GM19468 (cell line): ENCODE results near the gene FHIT.

Experiments
- ATAC-seq: cut with Tn5 transposase; IDR thresholded peaks from one replicate; pipeline ENCODE4 v1.9.1; 2021; ENCODE audit warnings: mild to moderate bottlenecking, moderate library complexity, moderate number of reproducible peaks; ENCODE audit not compliant: unreplicated experiment; ENCODE audit errors: extremely low read depth

The FHIT gene

DNA sequence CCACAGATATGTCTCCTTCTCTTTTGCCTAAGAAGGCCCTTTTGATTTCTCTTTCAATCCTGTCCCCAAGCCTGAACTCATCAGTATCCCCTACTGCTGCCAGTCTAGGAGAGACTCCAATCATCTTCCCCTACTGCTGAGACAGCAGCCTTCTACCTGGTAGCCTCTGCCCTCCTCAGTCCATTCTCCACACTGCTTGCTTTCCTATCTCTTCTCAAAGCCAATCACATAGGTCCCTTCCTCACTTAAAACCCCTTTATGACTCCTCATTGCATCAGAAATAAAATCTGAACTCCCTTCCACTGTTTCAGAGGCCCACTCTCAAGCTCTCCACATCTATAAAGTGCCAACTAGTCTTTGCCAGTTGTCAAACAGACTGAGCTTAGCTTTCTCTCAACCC lies 1119.6 kb downstream of the FHIT start:
- no peak for ATAC-seq

DNA sequence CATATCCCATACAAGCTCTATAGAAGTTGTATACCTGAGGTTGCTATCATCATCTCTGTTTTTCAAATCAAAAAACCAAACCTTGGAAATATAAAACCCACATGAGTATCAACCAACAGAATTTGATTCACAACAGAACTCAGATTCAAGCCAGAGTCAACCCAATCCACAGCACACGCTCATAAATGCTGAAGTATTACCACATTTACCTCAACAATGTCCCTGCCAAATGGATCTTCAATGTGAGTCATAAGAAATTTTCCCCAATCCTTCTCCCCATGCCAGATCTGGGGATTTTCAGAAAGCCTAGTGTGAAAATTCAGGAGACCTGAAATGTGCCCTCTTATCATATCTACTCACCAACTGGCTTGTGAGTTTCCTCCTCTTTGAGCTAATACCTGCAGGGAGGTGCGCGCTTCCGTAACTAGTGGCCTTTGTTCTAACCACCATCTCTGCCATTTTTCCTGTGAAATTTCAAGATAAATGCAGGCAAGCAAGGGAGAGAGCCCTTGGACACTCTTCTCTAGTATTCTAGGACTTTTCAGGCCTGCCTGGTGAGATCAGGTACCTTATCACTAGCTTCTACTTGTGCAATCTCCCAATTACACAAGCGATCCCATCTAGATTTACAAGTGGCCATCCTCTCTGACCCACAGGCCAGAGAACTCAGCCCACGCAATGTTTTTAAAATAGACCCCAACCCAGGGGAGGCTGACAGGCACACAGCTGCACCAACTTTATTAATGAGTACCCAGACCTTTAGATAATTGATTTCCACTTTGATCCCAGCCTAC lies 1124.5 kb downstream of the FHIT start:
- ATAC-seq, result no peak

DNA sequence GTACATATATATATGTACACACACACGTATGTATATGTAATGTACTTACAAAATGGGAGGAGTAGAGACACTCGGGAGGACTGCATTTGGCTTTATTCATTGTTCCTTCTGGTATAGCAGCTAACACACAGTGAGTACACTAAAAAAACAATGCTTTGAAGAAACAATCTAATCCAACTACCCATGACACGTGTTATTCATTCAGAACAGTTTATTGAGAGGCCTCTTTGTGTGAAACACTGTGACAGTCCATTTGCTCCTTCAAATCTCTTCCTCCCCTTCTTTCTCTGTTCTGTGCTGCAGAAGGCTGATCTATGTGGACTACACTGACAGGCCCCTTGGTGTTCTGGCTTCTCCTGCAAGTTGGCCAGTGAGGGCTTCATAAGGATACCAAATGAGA lies 1125.6 kb downstream of the FHIT start:
- ATAC-seq, result no peak

DNA sequence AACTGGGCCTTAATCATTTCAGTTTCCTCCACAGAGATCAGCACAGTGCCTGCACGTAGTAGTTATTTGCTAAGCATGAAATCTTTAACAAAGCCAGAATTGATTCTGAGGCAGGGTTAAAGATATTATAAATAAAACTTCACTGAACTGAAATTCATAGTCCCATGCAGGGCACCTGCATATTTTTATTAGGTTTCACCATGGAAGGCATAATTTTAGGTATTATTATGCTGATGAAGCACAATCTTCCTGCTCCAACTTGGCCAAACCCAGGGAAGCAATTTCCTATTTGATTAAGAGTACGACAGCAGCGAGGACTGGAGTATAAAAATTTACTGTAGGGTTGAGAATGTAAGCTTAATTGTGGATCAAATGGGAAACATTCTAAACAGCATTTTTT lies 1131.0 kb downstream of the FHIT start:
- no peak for ATAC-seq

DNA sequence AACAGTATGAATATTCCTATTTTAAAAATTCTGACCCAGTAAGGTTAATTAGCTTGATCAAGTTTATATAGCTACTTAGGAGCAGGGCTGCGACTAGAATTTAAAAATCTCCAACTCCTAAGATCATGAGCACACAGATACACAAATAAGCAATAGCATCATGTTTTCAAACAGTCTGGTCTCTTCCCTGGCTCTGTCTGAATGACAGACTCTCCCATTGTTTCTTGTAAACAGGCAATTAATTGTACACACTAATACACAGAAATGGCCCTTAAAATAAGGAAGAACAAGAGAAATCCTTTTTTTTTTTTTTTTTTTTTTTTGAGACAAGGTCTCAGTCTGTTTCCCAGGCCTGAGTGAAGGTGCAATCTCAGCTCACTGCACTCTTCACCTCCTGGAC lies 1137.1 kb downstream of the FHIT start:
- no peak for ATAC-seq

DNA sequence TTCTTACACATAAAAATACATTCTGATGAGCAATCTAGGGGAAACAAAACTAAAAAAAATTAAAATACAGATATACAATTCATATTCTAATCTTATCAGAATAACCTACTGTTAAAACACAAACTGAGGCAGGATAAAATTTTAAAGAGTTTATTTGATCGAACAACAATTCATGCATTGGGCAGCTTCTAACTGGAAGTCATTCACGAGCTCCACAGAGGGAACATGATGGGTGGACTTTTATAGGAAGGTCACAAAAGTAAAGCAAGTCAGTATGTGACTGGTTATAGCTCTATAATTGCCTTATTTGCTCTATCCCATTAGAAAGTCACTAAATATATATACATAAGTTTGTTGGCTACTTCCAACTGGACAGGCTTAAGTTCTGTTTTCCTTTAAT lies 1144.0 kb downstream of the FHIT start:
- ATAC-seq, result no peak

DNA sequence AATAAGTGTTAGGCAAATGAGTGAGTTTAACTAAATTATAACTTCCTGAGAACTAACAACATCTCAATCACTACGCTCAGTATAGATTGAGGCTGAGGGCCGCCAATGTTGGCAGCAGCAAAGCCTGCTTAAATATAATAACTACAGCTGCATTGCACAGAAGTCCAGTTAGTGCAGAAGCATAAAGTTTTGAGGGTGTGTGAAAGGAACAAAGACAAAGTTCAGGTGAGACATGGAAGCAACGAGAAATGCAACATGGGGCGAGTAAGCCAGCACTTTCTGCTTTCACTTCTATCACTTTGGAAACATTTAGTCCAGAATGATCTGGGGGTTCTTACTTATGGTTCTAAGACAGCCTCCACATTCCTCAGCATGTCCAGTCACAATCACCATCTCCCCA lies 1149.1 kb downstream of the FHIT start:
- ATAC-seq, result no peak

DNA sequence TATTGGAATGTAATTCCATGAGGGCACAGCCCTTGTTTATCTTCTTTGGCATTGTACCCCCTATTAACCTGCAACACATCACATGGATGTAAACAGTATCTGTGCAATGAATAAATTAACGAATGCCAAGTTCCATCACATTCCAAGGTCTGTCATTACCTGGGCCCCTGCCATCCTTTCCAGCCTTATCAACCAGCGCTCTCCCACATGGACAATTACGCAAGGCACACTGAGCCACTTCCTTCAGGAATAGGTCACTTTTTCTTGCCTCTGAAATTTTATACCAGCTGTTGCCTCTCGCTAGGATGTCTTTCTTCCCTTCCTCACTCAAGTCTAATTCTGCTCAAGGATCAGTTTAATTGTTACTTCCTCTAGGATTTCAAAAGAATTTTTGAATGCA lies 1149.6 kb downstream of the FHIT start:
- ATAC-seq, result no peak

DNA sequence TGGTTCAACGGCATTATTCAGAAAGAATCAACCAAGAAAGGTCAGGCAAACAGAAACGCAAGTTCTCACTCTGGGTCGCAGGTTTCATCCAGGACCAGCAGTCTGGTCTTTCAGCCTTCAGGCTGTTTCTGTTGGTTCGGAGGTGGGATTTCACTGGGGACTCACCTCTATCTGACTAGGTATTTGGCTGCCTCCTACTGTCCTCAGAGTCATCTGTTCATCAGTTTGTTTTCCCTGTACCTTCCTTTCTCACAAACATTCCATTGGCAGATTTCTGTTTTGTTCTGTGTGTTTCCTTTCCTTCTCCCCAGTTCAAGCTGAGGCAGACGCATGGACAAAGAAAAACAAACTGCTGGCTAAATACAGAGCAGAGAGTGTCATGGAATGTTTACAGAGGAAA lies 1154.8 kb downstream of the FHIT start:
- ATAC-seq, result no peak

DNA sequence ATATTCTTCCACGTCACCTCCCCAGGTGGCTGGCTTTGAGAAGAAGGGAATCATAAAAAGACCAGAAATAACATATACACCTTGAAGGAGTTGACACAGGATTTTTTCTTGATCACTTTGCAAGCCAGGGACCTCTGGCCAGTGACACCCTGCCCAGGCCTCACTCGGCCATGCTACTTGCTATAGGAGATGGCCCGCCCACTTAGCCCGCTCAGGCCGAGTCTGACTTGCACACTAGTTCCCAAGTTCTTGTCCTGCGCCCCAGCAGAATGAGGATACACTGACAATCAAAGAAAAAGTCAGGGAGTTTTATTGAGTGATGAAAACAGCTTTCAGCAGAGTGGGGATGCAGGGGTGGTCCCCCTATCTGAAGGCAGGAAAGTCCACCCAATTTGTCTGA lies 1155.3 kb downstream of the FHIT start:
- ATAC-seq, result no peak

DNA sequence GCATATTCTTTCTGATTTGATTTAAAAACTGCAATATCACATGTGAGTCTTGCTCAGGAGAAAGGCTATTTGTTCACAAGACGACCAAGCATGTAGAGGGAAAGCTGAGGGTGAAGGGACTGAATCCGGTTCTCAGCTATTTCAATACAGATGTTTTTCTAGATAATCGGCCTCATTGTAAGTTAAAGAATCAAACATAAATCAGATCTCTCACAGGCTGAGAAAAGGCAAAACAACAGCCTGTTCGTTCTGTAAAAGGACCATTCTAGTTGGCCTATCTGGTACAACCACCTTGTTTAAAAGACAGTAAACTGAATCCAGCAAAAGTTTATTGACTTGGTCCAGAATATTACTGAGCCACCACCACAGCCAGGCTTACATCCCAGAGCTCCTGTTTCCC lies 1155.7 kb downstream of the FHIT start:
- ATAC-seq, result no peak

DNA sequence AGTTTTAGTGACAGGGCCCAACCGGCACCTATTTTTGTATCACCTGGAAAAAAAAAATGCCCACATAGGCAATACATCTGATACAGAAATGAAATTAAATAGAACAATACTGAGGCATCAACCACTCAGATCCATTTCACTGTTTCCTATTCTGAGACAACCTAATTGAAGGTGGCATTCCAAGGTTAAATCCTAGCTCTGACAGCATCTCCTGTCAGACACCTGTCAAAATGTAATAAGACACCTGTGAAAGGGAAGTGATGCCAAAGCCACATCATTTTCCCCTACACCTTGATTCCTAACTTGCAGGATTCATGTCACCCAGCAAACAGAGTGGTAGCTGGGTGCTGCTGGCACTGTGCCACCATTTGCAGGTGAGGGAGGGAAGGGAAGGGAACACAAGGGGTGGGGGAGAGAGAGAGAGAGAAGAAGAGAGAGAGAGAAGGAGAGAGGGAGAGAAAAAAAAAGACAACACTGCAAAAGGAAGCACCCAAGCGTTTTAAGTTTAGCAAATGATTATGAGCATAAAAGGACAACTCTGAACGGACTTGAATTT lies 1156.8 kb downstream of the FHIT start:
- no peak for ATAC-seq

DNA sequence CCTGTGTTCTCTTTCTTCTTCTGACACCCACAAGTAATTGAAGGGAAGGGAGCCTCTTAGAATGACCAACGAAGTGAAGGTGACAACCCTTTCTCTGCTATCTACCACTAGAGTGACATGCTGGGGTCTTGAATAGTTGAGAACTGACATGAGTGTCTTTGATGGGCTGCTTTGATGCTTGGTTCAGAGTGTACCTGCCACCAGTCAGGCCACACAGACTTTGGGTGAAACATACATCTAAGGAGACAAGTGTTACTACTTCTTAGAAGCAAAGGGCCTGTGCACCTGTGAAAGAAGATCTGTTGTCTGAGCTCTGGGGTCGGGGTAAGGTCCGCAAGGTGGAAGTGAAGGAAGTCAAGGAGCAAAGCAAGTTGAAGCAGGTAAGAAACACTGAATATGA lies 1160.7 kb downstream of the FHIT start:
- no peak for ATAC-seq

DNA sequence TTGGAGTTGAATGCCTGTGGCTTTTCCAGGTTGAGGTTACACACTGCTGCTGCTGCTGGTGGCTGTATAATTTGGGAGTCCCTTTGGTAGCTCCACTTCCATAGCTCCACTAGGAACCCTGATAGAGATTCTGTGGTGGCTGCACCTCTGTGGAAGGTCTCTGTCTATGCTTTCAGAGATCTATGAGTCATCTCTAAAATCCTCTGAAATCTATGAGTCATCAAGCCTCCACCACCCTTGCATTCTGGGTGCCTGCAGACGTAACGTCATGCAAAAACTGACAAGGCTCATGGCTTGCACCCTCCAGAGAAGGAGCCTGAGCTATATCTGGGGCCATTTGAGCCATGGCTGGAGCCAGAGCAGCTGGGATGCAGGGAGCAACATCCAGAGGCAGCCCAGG lies 1164.4 kb downstream of the FHIT start:
- no peak for ATAC-seq

DNA sequence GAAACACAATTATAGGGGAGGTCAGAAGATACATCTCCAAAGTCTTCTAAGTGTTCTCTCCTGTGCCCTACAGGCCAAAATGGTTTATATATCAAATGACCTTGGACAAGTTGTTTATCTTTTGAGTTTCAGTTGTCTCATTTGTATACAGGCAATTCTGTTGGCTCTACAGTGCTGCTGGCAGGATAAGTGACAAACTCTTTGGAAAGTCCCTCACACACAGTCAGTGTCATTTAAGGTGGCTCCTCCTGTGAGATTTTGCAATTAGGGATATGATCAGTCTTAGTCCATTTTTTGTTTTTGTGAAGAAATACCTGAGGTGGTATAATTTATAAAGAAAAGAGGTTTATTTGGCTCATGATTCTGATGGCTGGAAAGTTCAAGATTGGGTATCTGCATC lies 1165.6 kb downstream of the FHIT start:
- ATAC-seq, result no peak

DNA sequence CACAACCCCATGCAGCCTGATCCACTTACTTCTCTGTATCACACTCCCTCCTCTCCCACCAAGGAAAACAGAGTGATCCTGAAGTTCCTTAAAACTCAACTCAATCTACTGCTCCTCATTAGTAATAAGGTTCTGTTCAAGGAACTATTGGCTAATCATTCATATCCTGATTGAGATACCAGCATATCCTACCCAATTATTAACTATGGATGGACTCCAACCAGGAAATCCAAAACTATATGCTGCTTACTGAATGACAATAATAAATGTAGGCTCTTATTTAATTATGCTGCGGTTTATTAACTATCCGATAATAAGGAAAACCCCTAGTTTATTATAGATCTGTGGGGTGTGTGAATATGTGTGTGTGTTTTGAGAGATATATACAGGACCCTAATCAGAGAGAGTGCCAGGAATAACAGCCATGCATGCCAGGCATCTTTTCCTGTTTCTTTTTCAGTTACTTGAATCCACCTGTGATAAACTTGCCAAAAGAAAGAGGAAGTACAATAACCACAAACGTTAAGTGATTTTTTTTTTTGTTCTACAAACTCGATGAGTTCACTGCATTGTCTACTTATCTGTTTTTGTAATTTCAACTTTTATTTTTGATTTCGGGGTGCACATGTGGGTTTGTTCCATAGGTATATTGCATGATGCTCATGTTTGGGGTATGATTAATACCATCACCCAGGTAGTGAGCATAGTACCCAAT lies 1169.7 kb downstream of the FHIT start:
- no peak for ATAC-seq

DNA sequence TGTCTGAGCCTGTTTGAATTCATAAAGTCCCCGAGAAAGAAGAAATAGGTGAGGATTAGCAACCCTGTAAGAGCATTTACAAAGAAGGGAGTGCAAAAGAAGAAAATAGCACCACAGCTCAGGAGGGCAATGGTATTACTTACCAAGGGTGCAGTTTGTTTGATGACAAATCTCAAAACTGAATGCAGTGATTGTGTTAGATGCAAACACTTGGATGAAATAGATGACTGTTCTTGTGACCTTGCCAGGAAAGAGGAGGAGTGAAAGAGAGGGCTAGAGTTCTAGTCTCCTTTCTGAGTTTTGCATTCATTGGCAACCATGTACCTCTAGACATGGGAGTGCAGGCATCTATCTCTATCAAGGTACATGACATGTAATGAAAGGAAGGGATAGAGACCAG lies 1170.6 kb downstream of the FHIT start:
- no peak for ATAC-seq

DNA sequence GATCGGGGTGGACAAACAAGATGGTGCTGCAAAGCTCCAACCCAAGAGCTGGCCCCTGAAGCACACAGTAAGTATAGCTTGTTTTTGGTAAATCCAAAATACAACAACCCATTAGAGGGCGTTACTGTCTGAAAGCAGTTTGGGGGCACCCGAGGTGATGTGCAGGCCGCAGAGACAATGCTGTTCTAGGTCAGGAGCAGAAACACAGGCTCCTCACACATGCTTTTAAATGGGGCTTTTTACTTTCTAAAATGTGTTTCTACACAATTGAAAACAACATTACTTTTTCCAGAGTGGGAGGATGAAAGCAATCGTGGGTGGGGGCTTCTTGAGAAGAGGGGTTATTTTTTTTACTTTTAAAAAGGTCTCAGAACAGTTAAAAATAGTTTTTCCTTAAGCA lies 1172.2 kb downstream of the FHIT start:
- ATAC-seq, result no peak

DNA sequence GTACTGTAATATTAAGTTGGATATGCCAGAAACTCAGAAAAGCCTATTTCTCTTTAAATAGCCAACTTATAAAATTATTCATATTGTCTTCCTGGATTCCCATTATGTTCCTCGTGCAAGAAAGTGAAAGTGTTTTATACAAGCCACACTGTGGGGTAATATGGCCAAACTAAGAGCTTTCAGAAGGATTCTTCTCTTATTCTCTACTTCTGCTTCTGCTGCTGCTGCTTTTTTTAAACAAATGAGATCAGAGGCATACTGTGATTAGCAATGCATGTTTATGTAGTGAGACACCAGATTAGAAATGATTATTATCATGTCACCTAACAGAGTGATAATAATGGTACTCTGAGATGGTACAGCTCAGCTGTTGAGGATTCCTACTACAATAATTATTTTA lies 1174.9 kb downstream of the FHIT start:
- ATAC-seq, result no peak

DNA sequence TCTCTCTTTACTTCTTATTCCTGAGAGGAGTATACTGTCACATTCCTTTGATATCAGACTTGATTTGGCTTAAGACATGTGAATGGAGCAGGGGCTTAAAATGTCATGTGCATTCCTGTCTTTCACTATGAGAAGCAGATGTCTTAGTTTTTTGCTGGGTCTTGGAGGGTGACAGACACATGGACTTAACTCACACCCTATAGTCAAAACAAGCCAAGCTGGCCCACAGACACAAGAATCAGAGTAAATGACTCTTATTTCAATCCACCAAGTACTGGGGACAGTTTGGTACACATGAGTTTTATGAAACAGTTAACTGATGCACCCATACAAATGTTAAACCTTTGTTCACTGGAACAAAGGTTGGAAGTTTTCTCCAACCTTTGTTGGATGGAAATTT lies 1177.3 kb downstream of the FHIT start:
- ATAC-seq, result no peak

DNA sequence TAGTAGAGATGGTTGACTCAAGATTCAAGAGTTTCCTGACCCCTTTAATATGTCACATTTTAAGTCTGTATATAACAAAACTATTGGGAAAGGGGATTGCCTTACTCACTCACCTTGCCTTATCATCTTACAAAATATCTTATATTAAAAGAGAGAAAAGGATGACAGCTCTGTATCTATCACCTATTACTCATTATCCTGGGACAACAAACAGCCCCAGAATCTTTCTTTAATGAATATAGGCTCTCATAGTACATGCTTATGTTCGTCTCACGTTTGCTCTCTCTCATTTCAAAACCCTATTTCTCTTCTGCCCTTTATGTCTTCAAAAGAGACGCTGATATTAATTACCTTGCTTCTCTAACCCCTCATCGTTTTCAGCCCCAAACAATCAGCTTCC lies 1178.0 kb downstream of the FHIT start:
- no peak for ATAC-seq

DNA sequence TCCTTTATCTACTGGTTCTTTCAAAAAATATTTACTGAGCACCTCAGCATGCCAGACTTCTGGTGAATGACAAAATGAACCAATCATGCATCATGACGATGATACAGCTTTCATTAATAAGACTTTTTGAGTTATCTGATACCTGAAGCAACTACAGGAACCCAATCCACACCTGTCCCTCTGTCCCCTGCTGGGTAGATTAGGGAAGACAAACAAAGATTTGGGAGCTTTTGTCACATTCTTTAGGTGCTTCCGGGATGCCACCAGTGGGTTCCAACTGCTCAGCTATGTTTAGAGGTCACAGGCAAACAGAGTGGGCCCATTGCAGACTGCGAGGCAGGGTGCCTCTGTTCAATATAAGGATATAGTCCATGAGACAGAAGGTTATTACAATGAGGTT lies 1180.9 kb downstream of the FHIT start:
- no peak for ATAC-seq
